Measurements from ENCODE around the gene RAB8B. TPM values are rescaled to one million over a fixed set of nuclear protein-coding genes. Genes with fewer than 3 reads are reported as not detected.
A peak's percentile ranks its signal among the peaks of the same experiment; 100 is the strongest.

Gene RAB8B
- total and polyA plus RNA-seq, 9 of the 15 experiments (the other 6 are each of a cell fraction or from before 2014, with no cell fraction given) = 7.8 to 32.1 (median 24.2) TPM

DNA sequence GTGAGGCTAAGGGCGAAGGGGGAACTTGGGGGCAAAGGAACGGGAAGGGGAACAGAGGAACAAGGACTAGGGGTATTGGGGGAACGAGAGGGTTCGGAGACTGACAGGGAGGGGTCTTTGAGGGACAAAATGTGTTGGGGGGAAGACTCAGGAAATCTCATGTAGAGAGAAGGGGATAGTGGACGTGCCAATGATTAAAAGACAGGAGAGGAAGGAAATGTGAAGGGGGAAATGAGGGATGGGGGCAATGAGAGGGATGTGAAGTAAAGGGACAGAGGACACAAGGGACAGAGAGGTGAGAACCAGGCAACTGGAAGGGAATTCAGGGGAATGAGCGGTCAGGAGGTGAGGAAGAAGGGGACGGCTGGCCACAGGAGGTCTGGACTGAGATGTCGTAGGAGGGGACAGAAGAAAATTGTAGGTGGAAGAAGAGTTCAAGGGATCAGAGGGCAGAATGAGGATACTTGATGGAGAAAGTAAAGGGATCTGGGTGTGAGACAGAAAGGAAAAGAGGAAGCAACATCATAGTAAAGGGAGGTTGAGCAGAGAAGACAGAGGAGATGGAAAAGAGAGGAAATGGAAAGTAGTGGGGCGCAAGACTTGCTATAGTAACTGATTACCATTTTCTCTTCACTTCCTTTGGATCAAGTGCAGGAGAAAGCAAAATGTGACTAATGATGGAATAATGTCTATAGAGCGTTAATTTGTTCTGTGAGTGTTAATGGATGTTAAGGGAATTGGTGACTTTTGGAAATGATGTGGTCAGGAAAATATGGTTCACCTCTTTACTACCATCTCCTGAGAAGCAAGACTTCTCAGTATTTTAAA lies 749 bp downstream of the RAB8B start (continued):
- TF ChIP-seq HDAC2 (IDR thresholded peaks at IDR 0.05) (0 out of 2 replicates have a peak, but pooled peaks have one; percentile 40), SP1 (CRISPR knock-in tag; IDR thresholded peaks at IDR 0.05) (no peak; the same call in 1 of the 2 replicates), DNMT1 (IDR thresholded peaks at IDR 0.05) (no peak), ZNF407 (IDR thresholded peaks at IDR 0.05; ENCODE audit: low read depth) (no peak), JUN (IDR thresholded peaks at IDR 0.05; ENCODE audit: borderline replicate concordance, low read depth, low read length) (no peak), JUN (CRISPR knock-in tag; IDR thresholded peaks at IDR 0.05; ENCODE audit: borderline replicate concordance) (no peak), MITF (IDR thresholded peaks at IDR 0.05) (no peak), RBM15 (IDR thresholded peaks at IDR 0.05; ENCODE audit: insufficient read depth, low read length) (no peak), ZBTB1 (CRISPR knock-in tag; IDR thresholded peaks at IDR 0.05; ENCODE audit: borderline replicate concordance, low read depth) (no peak), SRF (CRISPR knock-in tag; IDR thresholded peaks at IDR 0.05) (no peak), NCOA1 (IDR thresholded peaks at IDR 0.05; ENCODE audit: low read depth) (peak; percentile 29; the same call in 1 of the 2 replicates), E2F5 (CRISPR knock-in tag; IDR thresholded peaks at IDR 0.05) (no peak), NCOA4 (IDR thresholded peaks at IDR 0.05; ENCODE audit: partially characterized antibody) (no peak), MBD1 (CRISPR knock-in tag; IDR thresholded peaks at IDR 0.05) (no peak), NCOA6 (IDR thresholded peaks at IDR 0.05) (0 out of 2 replicates have a peak, but pooled peaks have one; percentile 35)
